Neural cell (in vitro differentiated cells): ENCODE results near the gene HBEGF. TPM values are rescaled to one million over a fixed set of nuclear protein-coding genes. Genes with fewer than 3 reads are reported as not detected.

ENCODE experiments used
- H2AFZ ChIP-seq: fragments of 200-600, 300-800 bp; sonication (generic), shearing (Covaris generic); 2 replicates; pipeline ENCODE4 v1.6.0; 2014; ENCODE audit warnings: low read depth, mild to moderate bottlenecking, antibody characterized with exemption, low read length, moderate library complexity
- H3F3A ChIP-seq: fragments of 200-600 bp; shearing (Covaris generic); 2 replicates; pipeline ENCODE4 v1.6.1; 2016; ENCODE audit warnings: mild to moderate bottlenecking, moderate library complexity, mixed read lengths, antibody characterized with exemption, low read length; ENCODE audit not compliant: insufficient read depth, poor library complexity, severe bottlenecking
- H3K27ac ChIP-seq: fragments of 200-600, 300-800 bp; sonication (generic), shearing (Covaris generic); 2 replicates; pipeline ENCODE4 v1.5.1; 2014; ENCODE audit warnings: mild to moderate bottlenecking, low read length, moderate library complexity
- H3K27me3 ChIP-seq: fragments of 300-800, 200-600 bp; sonication (generic), shearing (Covaris generic); 2 replicates; pipeline ENCODE4 v1.6.0; 2014; ENCODE audit warnings: mild to moderate bottlenecking, low read depth, low read length, moderate library complexity; ENCODE audit not compliant: insufficient read depth
- H3K36me3 ChIP-seq: fragments of 300-800, 200-600 bp; sonication (generic), shearing (Covaris generic); 2 replicates; pipeline ENCODE4 v1.5.1; 2014; ENCODE audit warnings: mild to moderate bottlenecking, antibody characterized with exemption, low read length, moderate library complexity; ENCODE audit not compliant: insufficient read depth
- H3K4me2 ChIP-seq: fragments of 300-800, 200-600 bp; sonication (generic), shearing (Covaris generic); 2 replicates; pipeline ENCODE4 v1.6.0; 2014; ENCODE audit warnings: mild to moderate bottlenecking, low read length
- H3K4me3 ChIP-seq: fragments of 300-800, 200-600 bp; sonication (generic), shearing (Covaris generic); 2 replicates; pipeline ENCODE4 v1.5.1; 2014; ENCODE audit warnings: mild to moderate bottlenecking, low read length, moderate library complexity
- H3K79me2 ChIP-seq: fragments of 200-600 bp; shearing (Covaris generic); replicated peaks from 2 replicates; pipeline ENCODE4 v1.6.0; 2014; ENCODE audit warnings: mild to moderate bottlenecking, low read length, moderate library complexity; ENCODE audit not compliant: insufficient read depth
- H3K9ac ChIP-seq: fragments of 300-800, 200-600 bp; sonication (generic), shearing (Covaris generic); 2 replicates; pipeline ENCODE4 v1.6.1; 2016; ENCODE audit warnings: mild to moderate bottlenecking, low read length, mixed read lengths
- H3K9me2 ChIP-seq: fragments of 200-600 bp; shearing (Covaris generic); 2 replicates; pipeline ENCODE4 v1.6.1; 2016; ENCODE audit warnings: mild to moderate bottlenecking, low read length, mixed read lengths; ENCODE audit not compliant: insufficient read depth
- H3K9me3 ChIP-seq: fragments of 200-600, 300-800 bp; sonication (generic), shearing (Covaris generic); 2 replicates; pipeline ENCODE4 v1.6.1; 2016; ENCODE audit warnings: mild to moderate bottlenecking, mixed run types, low read length, moderate library complexity, mixed read lengths
- H4K20me1 ChIP-seq: fragments of 200-600 bp; shearing (Covaris generic); 2 replicates; pipeline ENCODE4 v1.6.1; 2016; ENCODE audit warnings: mild to moderate bottlenecking, mixed run types; ENCODE audit not compliant: insufficient read depth
- EP300 ChIP-seq: fragments of 450-650 bp; conservative IDR thresholded peaks from 2 replicates; pipeline ENCODE4 v1.6.1; 2014; ENCODE audit warnings: antibody characterized with exemption, mild to moderate bottlenecking, moderate library complexity; ENCODE audit not compliant: poor library complexity, severe bottlenecking
- EZH2 ChIP-seq: fragments of 200-600, 300-800 bp; shearing (Covaris generic), sonication (generic); IDR thresholded peaks from 2 replicates; pipeline ENCODE4 v1.6.1; 2014; ENCODE audit warnings: antibody characterized with exemption, low read length, borderline replicate concordance, mild to moderate bottlenecking; ENCODE audit not compliant: insufficient read depth, poor library complexity, severe bottlenecking
- MXI1 ChIP-seq: fragments of 450-650 bp; conservative IDR thresholded peaks from 2 replicates; pipeline ENCODE4 v1.6.1; 2014; ENCODE audit warnings: antibody characterized with exemption, mild to moderate bottlenecking; ENCODE audit not compliant: poor library complexity, severe bottlenecking
- POLR2AphosphoS5 ChIP-seq: IDR thresholded peaks from 2 replicates; pipeline ENCODE4 v1.6.1; 2012
- RAD21 ChIP-seq: fragments of 450-650 bp; conservative IDR thresholded peaks from 2 replicates; pipeline ENCODE4 v1.6.1; 2014; ENCODE audit warnings: antibody characterized with exemption, mild to moderate bottlenecking, moderate library complexity
- SMC3 ChIP-seq: fragments of 450-650 bp; conservative IDR thresholded peaks from 2 replicates; pipeline ENCODE4 v1.6.1; 2014; ENCODE audit warnings: antibody characterized with exemption, mild to moderate bottlenecking, moderate library complexity; ENCODE audit not compliant: poor library complexity
- TAF1 ChIP-seq: IDR thresholded peaks from 2 replicates; pipeline ENCODE4 v1.6.1; 2012; ENCODE audit warnings: low read depth
- polyA plus RNA-seq: library from polyadenylated mRNA; depleted of rRNA; stranded (reverse); fragments of >200 nt; gene quantifications from 2 replicates; pipeline ENCODE4 v1.2.3, GENCODE V29; 2014
- TF ChIP-seq, protein P1 (sequence below): IDR thresholded peaks from 2 replicates; pipeline ENCODE4 v1.6.1; 2012; ENCODE audit warnings: borderline replicate concordance
- TF ChIP-seq, protein P2 (sequence below): fragments of 450-650 bp; IDR thresholded peaks from 2 replicates; pipeline ENCODE4 v1.5.1; 2014; ENCODE audit warnings: antibody characterized with exemption, mild to moderate bottlenecking, moderate library complexity; ENCODE audit not compliant: poor library complexity, severe bottlenecking

The HBEGF gene
- polyA plus RNA-seq, 1 donor from 2014 or later = 9.8 TPM

DNA sequence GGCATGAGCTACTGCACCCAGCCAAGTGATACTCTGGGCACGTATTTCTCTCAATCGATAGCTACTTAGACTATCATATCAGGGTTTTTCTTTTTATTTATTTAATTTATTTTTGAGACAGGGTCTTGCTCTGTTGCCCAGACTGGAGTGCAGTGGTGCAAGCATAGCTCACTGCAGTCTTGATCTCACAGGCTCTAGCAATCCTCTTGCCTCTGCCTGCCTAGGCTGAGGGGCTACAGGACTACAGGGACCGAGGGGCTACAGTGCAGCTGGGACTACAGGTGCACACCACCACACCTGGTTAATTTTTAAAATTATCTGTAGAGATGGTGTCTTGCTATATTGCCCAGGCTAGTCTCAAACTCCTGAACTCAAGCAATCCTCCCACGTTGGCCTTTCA lies 34.9 kb upstream of the HBEGF start:
- Histone ChIP-seq H2AFZ (no peak overlapping the region), H3K4me3 (no peak overlapping the region), H3K9me3 (no peaks in the 10 kb centered on the region), H3K9ac (no peak overlapping the region), H3K27me3 (no peaks in the 10 kb centered on the region), H3K9me2 (no peaks in the 10 kb centered on the region), H3F3A (no peaks in the 10 kb centered on the region), H3K4me2 (no peak overlapping the region), H3K36me3 (no peaks in the 10 kb centered on the region), H3K79me2 (no peaks in the 10 kb centered on the region), H4K20me1 (no peaks in the 10 kb centered on the region), H3K27ac (no peak overlapping the region)
- TF ChIP-seq EP300 (no peak), EZH2 (no peak), MXI1 (no peak), TAF1 (no peak), SMC3 (no peak), RAD21 (no peak), POLR2AphosphoS5 (no peak)
- TF ChIP-seq, protein P1, sequence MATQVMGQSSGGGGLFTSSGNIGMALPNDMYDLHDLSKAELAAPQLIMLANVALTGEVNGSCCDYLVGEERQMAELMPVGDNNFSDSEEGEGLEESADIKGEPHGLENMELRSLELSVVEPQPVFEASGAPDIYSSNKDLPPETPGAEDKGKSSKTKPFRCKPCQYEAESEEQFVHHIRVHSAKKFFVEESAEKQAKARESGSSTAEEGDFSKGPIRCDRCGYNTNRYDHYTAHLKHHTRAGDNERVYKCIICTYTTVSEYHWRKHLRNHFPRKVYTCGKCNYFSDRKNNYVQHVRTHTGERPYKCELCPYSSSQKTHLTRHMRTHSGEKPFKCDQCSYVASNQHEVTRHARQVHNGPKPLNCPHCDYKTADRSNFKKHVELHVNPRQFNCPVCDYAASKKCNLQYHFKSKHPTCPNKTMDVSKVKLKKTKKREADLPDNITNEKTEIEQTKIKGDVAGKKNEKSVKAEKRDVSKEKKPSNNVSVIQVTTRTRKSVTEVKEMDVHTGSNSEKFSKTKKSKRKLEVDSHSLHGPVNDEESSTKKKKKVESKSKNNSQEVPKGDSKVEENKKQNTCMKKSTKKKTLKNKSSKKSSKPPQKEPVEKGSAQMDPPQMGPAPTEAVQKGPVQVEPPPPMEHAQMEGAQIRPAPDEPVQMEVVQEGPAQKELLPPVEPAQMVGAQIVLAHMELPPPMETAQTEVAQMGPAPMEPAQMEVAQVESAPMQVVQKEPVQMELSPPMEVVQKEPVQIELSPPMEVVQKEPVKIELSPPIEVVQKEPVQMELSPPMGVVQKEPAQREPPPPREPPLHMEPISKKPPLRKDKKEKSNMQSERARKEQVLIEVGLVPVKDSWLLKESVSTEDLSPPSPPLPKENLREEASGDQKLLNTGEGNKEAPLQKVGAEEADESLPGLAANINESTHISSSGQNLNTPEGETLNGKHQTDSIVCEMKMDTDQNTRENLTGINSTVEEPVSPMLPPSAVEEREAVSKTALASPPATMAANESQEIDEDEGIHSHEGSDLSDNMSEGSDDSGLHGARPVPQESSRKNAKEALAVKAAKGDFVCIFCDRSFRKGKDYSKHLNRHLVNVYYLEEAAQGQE = no peak
- TF ChIP-seq, protein P2, sequence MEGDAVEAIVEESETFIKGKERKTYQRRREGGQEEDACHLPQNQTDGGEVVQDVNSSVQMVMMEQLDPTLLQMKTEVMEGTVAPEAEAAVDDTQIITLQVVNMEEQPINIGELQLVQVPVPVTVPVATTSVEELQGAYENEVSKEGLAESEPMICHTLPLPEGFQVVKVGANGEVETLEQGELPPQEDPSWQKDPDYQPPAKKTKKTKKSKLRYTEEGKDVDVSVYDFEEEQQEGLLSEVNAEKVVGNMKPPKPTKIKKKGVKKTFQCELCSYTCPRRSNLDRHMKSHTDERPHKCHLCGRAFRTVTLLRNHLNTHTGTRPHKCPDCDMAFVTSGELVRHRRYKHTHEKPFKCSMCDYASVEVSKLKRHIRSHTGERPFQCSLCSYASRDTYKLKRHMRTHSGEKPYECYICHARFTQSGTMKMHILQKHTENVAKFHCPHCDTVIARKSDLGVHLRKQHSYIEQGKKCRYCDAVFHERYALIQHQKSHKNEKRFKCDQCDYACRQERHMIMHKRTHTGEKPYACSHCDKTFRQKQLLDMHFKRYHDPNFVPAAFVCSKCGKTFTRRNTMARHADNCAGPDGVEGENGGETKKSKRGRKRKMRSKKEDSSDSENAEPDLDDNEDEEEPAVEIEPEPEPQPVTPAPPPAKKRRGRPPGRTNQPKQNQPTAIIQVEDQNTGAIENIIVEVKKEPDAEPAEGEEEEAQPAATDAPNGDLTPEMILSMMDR = no peak

DNA sequence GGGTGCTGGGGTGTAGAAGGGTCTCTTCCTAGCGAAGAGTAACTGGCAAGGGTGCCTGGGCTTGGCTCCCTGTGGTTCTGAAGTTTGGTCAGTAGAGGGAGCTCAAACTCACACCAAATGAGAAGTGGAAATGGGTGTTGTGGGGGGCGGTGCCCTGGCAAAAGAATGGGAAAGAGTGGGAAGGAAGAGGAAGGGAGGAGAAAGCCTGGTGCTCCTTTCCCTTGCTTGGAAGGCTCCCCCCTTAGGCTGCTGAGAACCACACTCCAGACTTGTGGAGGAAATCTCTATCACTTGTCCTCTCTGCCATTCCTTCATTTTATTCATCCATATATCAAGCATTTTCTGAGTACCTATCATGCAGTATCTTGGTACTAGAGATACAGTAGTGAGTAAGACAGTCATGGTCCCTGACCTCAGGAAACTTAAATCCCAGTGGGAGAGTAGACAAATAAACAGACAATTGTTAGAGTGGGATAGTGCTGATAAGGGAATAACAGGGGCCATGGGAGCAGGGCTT lies 26.6 kb upstream of the HBEGF start:
- peak; percentile 54 for TF ChIP-seq SMC3
- TF ChIP-seq RAD21 = peak; percentile 59
- TF ChIP-seq TAF1 = no peak
- TF ChIP-seq, protein P2 = peak; percentile 72
- TF ChIP-seq, protein P1 = no peak
- no peaks in the 10 kb centered on the region for H3F3A ChIP-seq
- H3K36me3 ChIP-seq = no peaks in the 10 kb centered on the region
- no peaks in the 10 kb centered on the region for H3K79me2 ChIP-seq
- no peak overlapping the region for H2AFZ ChIP-seq
- H3K27ac ChIP-seq = no peak overlapping the region
- H4K20me1 ChIP-seq = no peaks in the 10 kb centered on the region
- no peak overlapping the region for H3K4me3 ChIP-seq
- H3K27me3 ChIP-seq = no peaks in the 10 kb centered on the region
- H3K4me2 ChIP-seq = no peak overlapping the region
- H3K9ac ChIP-seq = no peak overlapping the region
- no peaks in the 10 kb centered on the region for H3K9me3 ChIP-seq
- no peaks in the 10 kb centered on the region for H3K9me2 ChIP-seq
